K562 (cell line): ENCODE measurements around the gene PHF21A. TPM values are rescaled to one million over a fixed set of nuclear protein-coding genes. Genes with fewer than 3 reads are reported as not detected.
A peak's percentile ranks its signal among the peaks of the same experiment; 100 is the strongest.

Source experiments
- CREM ChIP-seq: IDR thresholded peaks from 2 replicates; pipeline ENCODE4 v1.6.1; 2014; ENCODE audit warnings: antibody characterized with exemption, low read depth
- CTBP1 ChIP-seq: fragments of 450-650 bp; IDR thresholded peaks from 2 replicates; pipeline ENCODE4 v1.6.1; 2016; ENCODE audit warnings: borderline replicate concordance
- DACH1 ChIP-seq: fragments of 450-650 bp; IDR thresholded peaks from 2 replicates; pipeline ENCODE4 v1.6.1; 2018; ENCODE audit not compliant: partially characterized antibody
- EP300 ChIP-seq: IDR thresholded peaks from 2 replicates; pipeline ENCODE4 v1.6.1; 2012; ENCODE audit warnings: low read length, improper control_type of control experiment
- HDAC1 ChIP-seq, 2 experiments: fragments of 450-650 bp; IDR thresholded peaks; 2 replicates each; pipeline ENCODE4 v1.6.1; 2016 to 2017; ENCODE audit warnings: inconsistent platforms in 1 of 2, mild to moderate bottlenecking in 1 of 2, moderate library complexity in 1 of 2
- HNRNPL ChIP-seq: fragments of 200-400 bp; formaldehyde crosslinking; IDR thresholded peaks from 2 replicates; pipeline ENCODE4 v1.6.1; 2017; ENCODE audit warnings: low read depth, mild to moderate bottlenecking, low read length
- IRF1 ChIP-seq: sonication (generic); formaldehyde crosslinking; IDR thresholded peaks from 2 replicates; pipeline ENCODE4 v1.8.0; 2022; ENCODE audit warnings: missing genetic modification reagents, mild to moderate bottlenecking, borderline replicate concordance
- MCM5 ChIP-seq: fragments of 450-650 bp; IDR thresholded peaks from 2 replicates; pipeline ENCODE4 v1.6.1; 2016; ENCODE audit warnings: low read depth
- MNT ChIP-seq, 2 experiments: fragments of 450-650 bp; conservative IDR thresholded peaks; 2 replicates each; pipeline ENCODE4 v1.6.1; 2017; ENCODE audit warnings: mild to moderate bottlenecking in 2 of 2, moderate library complexity in 2 of 2
- TAL1 ChIP-seq: fragments of 450-650 bp; IDR thresholded peaks from 2 replicates; pipeline ENCODE4 v1.6.1; 2016; ENCODE audit warnings: mild to moderate bottlenecking
- TGIF2 ChIP-seq: sonication (generic); formaldehyde crosslinking; IDR thresholded peaks from 2 replicates; pipeline ENCODE4 v1.8.1; 2022; ENCODE audit warnings: mild to moderate bottlenecking, missing genetic modification reagents, moderate library complexity
- ZNF592 ChIP-seq: fragments of 450-650 bp; IDR thresholded peaks from 2 replicates; pipeline ENCODE4 v1.6.1; 2017; ENCODE audit warnings: antibody characterized with exemption, mild to moderate bottlenecking
- polyA plus RNA-seq, 8 experiments: library from polyadenylated mRNA; depleted of rRNA in 4 of 8; stranded (reverse) in 5 of 8; unstranded in 3 of 8; fragments of >200 nt; fragmentation: Nextera tagmentation in 2 of 8; fragmentation: Illumina TruSeq in 1 of 8; extraction: Ambion mirVana in 2 of 8; extraction: Trizol in 1 of 8; gene quantifications; 2 replicates each; pipeline versions ENCODE4 v1.2.1 to v1.2.3, GENCODE V29; 2011 to 2014; ENCODE audit warnings: inconsistent platforms in 1 of 8, missing spikeins in 1 of 8
- total RNA-seq, 7 experiments: library from RNA; depleted of rRNA in 6 of 7; stranded (reverse); fragments of >200 nt in 6 of 7; fragmentation: Illumina TruSeq in 2 of 7; extraction: Trizol in 2 of 7; gene quantifications; 2 replicates each; pipeline versions ENCODE4 v1.2.1 to v1.2.3, GENCODE V29; 2011 to 2021; ENCODE audit warnings: low replicate concordance in 1 of 7
- TF ChIP-seq, protein P1 (sequence below): sonication (generic); formaldehyde crosslinking; IDR thresholded peaks from 2 replicates; pipeline ENCODE4 v1.8.1; 2023; ENCODE audit warnings: mild to moderate bottlenecking, missing genetic modification reagents
- TF ChIP-seq, protein P2 (sequence below): fragments of 250-450 bp; sonication (Bioruptor Pico); IDR thresholded peaks from 2 replicates; pipeline ENCODE4 v1.4.0; 2020; ENCODE audit warnings: mild to moderate bottlenecking, moderate library complexity, borderline replicate concordance

The PHF21A gene
- total and polyA plus RNA-seq, 9 of the 15 experiments (the other 6 are each of a cell fraction or from before 2014, with no cell fraction given): 1.5 to 32.4 (median 10.7) TPM

DNA sequence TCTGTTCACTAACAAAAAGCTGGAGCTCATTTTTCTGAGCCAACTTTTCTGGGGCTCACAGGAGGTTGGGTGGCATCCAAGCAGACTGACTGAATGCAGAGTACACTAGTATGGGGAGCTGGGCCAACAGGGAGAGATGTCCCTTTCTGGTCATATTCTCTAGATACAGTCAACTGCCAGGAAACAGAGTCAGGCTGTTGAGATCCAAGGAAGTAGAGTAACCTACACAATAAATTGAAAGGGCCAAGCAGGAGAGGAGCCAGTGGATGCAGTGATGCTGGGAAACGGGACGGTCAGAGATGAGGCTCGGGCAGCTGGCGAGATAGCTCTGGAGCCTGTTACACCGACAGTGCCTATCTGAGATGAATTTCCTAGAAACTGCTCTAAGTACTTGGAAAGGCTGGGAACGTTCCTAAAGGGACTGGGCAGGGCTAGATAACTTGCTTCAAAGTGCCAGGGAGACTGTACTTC, 127.7 kb downstream of the PHF21A start (continued):
- TF ChIP-seq ZNF592 (peak; percentile 33; the same call in 1 of the 2 replicates), TGIF2 (CRISPR knock-in tag) (no peak), TAL1 (peak; percentile 11; the same call in 1 of the 2 replicates), CREM (no peak), HNRNPL (no peak), IRF1 (CRISPR knock-in tag) (no peak), EP300 (peak; percentile 77), DACH1 (no peak), MCM5 (no peak), HDAC1 (IDR thresholded peaks at IDR 0.05) (0 out of 4 replicates have a peak, but pooled peaks of 1 of the 2 experiments have one; percentile 19), MNT (conservative IDR thresholded peaks at IDR 0.05) (no peak), CTBP1 (peak; percentile 71)
- TF ChIP-seq, protein P1, sequence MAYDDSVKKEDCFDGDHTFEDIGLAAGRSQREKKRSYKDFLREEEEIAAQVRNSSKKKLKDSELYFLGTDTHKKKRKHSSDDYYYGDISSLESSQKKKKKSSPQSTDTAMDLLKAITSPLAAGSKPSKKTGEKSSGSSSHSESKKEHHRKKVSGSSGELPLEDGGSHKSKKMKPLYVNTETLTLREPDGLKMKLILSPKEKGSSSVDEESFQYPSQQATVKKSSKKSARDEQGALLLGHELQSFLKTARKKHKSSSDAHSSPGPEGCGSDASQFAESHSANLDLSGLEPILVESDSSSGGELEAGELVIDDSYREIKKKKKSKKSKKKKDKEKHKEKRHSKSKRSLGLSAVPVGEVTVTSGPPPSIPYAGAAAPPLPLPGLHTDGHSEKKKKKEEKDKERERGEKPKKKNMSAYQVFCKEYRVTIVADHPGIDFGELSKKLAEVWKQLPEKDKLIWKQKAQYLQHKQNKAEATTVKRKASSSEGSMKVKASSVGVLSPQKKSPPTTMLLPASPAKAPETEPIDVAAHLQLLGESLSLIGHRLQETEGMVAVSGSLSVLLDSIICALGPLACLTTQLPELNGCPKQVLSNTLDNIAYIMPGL (CRISPR knock-in tag): no peak
- TF ChIP-seq, protein P2, sequence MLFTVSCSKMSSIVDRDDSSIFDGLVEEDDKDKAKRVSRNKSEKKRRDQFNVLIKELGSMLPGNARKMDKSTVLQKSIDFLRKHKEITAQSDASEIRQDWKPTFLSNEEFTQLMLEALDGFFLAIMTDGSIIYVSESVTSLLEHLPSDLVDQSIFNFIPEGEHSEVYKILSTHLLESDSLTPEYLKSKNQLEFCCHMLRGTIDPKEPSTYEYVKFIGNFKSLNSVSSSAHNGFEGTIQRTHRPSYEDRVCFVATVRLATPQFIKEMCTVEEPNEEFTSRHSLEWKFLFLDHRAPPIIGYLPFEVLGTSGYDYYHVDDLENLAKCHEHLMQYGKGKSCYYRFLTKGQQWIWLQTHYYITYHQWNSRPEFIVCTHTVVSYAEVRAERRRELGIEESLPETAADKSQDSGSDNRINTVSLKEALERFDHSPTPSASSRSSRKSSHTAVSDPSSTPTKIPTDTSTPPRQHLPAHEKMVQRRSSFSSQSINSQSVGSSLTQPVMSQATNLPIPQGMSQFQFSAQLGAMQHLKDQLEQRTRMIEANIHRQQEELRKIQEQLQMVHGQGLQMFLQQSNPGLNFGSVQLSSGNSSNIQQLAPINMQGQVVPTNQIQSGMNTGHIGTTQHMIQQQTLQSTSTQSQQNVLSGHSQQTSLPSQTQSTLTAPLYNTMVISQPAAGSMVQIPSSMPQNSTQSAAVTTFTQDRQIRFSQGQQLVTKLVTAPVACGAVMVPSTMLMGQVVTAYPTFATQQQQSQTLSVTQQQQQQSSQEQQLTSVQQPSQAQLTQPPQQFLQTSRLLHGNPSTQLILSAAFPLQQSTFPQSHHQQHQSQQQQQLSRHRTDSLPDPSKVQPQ (CRISPR knock-in tag): no peak
